Right ventricle myocardium inferior (tissue), 1 donor: ENCODE data around the gene GP5. TPM values are rescaled to one million over a fixed set of nuclear protein-coding genes. Genes with fewer than 3 reads are reported as not detected.
A peak's percentile ranks its signal among the peaks of the same experiment; 100 is the strongest.

Experiments
- ATAC-seq: fragments of 200-7000 bp; cut with Tn5 transposase; one replicate; pipeline ENCODE4 v1.9.1; 2020; ENCODE audit warnings: mild to moderate bottlenecking, moderate library complexity
- DNase-seq: peaks from one replicate; pipeline ENCODE4 v3.0.0; 2021; ENCODE audit errors: missing footprints
- intact Hi-C: fragments of 100-400 bp; cut with DNase I; formaldehyde crosslinking; loops from one replicate; pipeline ENCODE4 v1.11.0; 2022
- total RNA-seq: library from RNA; stranded (reverse); fragmentation: NEBNext Ultra II Directional; extraction: Animal tissue kit (Norgen Biotek cat#: 25700); gene quantifications from one replicate; pipeline ENCODE4 v1.2.1, GENCODE V29; 2021
- donor health status: DM: no; HTN: yes; CAD: no; lungs with severe emphysema.

The GP5 gene
- total RNA-seq, 1 donor from 2014 or later: not detected

GRCh38 chr3:194382196-194382891 is 16.7 kb downstream of the GP5 start:
- no peak for DNase-seq
- intact Hi-C loops: no loop called here
- no peak for ATAC-seq

DNA sequence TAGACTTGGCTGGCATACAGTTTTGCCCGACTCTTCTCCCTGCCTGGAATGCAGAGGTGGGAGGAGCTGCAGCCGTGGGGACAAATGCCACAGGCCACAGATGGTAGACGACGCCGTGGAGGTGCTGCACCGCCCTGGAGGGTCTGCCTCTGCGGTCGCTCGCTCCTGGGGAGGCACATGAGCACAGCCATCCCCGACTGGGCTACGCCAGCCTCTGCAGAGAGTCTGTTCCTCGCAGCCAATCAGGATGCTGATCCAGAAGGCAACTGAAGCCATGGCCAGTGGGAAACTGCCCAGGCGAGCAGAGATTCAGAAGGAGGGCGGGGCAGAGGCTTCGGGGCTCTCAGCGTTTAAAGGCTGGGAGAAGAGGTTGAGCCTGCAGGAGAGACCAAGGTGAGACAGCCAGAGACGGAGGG is 17.6 kb downstream of the GP5 start:
- intact Hi-C loops: no loop called here
- ATAC-seq (no peak), DNase-seq (no peak)

- ATAC-seq (no peak), DNase-seq (no peak)
- intact Hi-C loops: no loop called here
Observed at GRCh38 chr3:194380326-194380725, 18.7 kb downstream of the GP5 start.

DNA sequence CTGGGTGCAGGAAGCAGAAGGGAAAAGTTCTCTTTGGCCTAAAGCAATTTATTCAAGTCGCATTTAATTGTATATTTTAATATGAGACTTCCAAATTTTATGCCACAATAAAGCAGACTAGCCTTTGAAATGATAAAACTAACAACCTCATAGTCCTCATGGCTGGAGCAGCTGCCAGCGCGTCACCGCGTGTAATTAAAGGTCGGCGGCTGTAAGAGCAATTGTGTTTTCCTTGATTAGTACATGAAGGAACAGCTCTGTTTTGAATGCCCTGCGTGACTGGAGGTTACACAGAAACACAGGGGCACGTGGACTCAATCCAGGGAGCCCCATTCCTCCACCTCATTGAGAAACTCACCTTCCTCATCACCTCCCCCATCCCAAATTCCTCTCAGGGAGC is 19.4 kb downstream of the GP5 start:
- DNase-seq (no peak), ATAC-seq (no peak)
- intact Hi-C loops: no loop called here

DNA sequence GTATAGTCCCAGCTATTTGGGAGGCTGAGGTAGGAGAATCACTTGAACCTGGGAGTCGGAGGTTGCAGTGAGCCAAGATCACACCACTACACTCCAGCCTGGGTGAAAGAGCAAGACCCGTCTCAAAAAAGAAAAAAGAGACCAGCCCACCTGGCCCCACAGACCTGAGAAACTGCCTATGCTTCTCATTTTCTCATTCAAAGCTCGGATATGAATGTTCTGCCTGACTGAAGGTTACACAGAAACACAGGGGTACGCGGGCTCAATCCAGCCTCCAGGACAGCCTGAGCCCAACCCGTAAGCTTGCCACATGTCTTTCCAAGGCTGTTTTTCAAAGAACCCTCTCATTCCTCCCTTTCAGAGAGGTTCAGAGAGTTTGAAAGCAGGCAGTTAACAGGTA is 19.8 kb downstream of the GP5 start:
- ATAC-seq (no peak), DNase-seq (no peak)
- intact Hi-C loops: no loop called here

- DNase-seq (no peak), ATAC-seq (no peak)
- intact Hi-C loops: no loop called here
Observed at GRCh38 chr3:194377708-194378107, 21.4 kb downstream of the GP5 start.

- intact Hi-C loops: no loop called here
- DNase-seq (no peak), ATAC-seq (no peak)
Observed at GRCh38 chr3:194376241-194376560, 22.9 kb downstream of the GP5 start.

GRCh38 chr3:194375473-194376240 is 23.4 kb downstream of the GP5 start:
- intact Hi-C loops: no loop called here
- ATAC-seq: no peak
- DNase-seq: no peak

DNA sequence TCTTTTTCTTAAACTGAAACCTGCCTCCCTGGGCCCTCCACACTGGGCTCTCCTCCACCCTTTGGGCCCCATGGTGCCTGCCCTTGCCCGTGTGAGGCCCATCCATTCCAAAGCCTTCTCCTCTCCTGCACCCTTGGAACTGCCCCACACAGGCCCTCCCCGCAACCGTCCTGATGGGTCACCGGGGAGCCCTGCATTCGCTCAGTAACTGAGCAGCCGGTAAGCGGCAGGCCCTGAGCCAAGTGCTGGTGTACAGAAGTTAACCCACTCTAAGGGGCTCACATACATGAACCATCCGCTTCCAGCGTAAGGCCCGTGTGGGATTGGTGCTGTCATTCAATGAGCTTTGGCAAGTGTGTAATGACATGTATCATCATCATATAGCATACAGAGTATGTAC is 24.1 kb downstream of the GP5 start:
- DNase-seq (no peak), ATAC-seq (no peak)
- intact Hi-C loops: no loop called here

- no peak for DNase-seq
- ATAC-seq: no peak
- intact Hi-C loops: no loop called here
Observed at GRCh38 chr3:194373899-194374298, 25.2 kb downstream of the GP5 start.

- intact Hi-C loops: no loop called here
- ATAC-seq (no peak), DNase-seq (no peak)
Observed at GRCh38 chr3:194373028-194373427, 26.0 kb downstream of the GP5 start.

- intact Hi-C loops: no loop called here
- ATAC-seq: no peak
- no peak for DNase-seq
Observed at GRCh38 chr3:194370753-194371152, 28.3 kb downstream of the GP5 start.

DNA sequence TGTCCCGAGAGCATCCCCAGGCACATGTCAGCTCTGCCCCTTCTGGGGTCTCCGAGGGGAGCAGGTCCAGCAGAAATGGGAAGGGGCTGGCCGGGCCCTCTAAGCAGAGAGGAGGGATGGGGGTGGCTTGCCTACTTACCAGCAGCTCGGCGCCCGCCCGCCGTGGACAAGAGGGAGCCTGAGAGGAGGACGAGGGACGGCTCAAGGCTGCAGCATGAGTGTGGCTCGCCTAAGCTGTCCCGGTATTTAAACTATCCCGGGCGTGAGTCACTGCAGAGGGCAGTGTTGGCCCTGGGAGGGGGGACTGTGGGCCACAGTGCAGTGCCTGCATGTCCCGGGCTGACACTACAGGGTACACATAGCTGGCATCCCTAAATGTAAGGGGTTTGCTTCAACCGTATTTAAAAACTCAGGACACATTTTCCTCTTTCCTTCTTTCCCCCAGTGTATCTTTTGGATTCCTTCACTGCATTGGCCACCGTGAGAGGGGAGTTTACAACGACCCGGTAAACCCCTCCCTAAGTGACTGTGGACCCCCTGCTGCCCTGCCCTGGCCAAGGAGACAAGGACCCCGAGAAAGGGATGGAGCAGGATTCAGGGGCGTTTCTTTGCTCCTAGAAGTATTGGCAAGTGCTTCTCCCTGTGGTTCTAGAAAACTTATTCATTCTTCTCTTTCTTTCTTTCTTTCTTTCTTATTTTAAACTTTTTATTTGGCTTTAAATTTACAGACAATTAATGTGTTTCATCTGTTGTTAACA is 29.4 kb downstream of the GP5 start, which contains the start of gene LRRC15:
Gene LRRC15 (minus strand): TSS at position 222 of the 758 bp plus-strand sequence. CDS start 8,700 bp downstream, outside the sequence.
- DNase-seq (no peak), ATAC-seq (peak; percentile 42)
- intact Hi-C loops: no loop called here

- intact Hi-C loops: no loop called here
- DNase-seq: no peak
- no peak for ATAC-seq
Observed at GRCh38 chr3:194368918-194369317, 30.1 kb downstream of the GP5 start.

GRCh38 chr3:194367992-194368841 is 30.8 kb downstream of the GP5 start:
- no peak for ATAC-seq
- no peak for DNase-seq
- intact Hi-C loops: no loop called here

- no peak for ATAC-seq
- DNase-seq: no peak
- intact Hi-C loops: no loop called here
Observed at GRCh38 chr3:194365978-194366490, 33.0 kb downstream of the GP5 start.

- DNase-seq (no peak), ATAC-seq (no peak)
- intact Hi-C loops: no loop called here
Observed at GRCh38 chr3:194365526-194365925, 33.5 kb downstream of the GP5 start.

- DNase-seq (no peak), ATAC-seq (peak; percentile 11)
- intact Hi-C loops: no loop called here
Observed at GRCh38 chr3:194364652-194365434, 34.2 kb downstream of the GP5 start.
